GM18519 (cell line): Measurements from ENCODE around the gene MRPL46.
"Not testable (repeated sequence)": the region's sequence is repeated elsewhere in the genome, so short reads cannot be mapped to it uniquely, and the experiment has no call there.

Experiments used
- ATAC-seq: cut with Tn5 transposase; IDR thresholded peaks from one replicate; pipeline ENCODE4 v1.9.1; 2021; ENCODE audit warnings: mild to moderate bottlenecking, moderate library complexity; ENCODE audit not compliant: unreplicated experiment, low FRiP score

The MRPL46 gene

GRCh38 chr15:88480981-88481380, 13.8 kb upstream of the MRPL46 start:
- ATAC-seq, result no peak

- ATAC-seq, result no peak
Observed at GRCh38 chr15:88479169-88479568, 12.0 kb upstream of the MRPL46 start.

GRCh38 chr15:88477904-88478303, 10.7 kb upstream of the MRPL46 start:
- no peak for ATAC-seq

- ATAC-seq, result no peak
Observed at GRCh38 chr15:88477126-88477525, 9.9 kb upstream of the MRPL46 start.

- ATAC-seq, result peak; percentile 50
Observed at GRCh38 chr15:88476635-88477060, 9.5 kb upstream of the MRPL46 start.

GRCh38 chr15:88473661-88474293, 6.6 kb upstream of the MRPL46 start:
- ATAC-seq, result not testable (repeated sequence)

- ATAC-seq, result no peak
Observed at GRCh38 chr15:88472225-88472624, 5.0 kb upstream of the MRPL46 start.

GRCh38 chr15:88470625-88471372, 3.6 kb upstream of the MRPL46 start:
- ATAC-seq, result no peak

GRCh38 chr15:88469321-88469720, 2.1 kb upstream of the MRPL46 start:
- no peak for ATAC-seq

- ATAC-seq, result not testable (repeated sequence)
Observed at GRCh38 chr15:88468721-88469120, 1.5 kb upstream of the MRPL46 start.

- ATAC-seq, result peak; percentile 9
Observed at GRCh38 chr15:88467935-88468528, 844 bp upstream of the MRPL46 start.

GRCh38 chr15:88465633-88466224, 1.5 kb downstream of the MRPL46 start:
- ATAC-seq, result no peak

GRCh38 chr15:88463870-88464532, 3.2 kb downstream of the MRPL46 start:
- ATAC-seq, result no peak

- no peak for ATAC-seq
Observed at GRCh38 chr15:88456733-88457132, 10.5 kb downstream of the MRPL46 start.

GRCh38 chr15:88454867-88455810, 12.0 kb downstream of the MRPL46 start:
- ATAC-seq, result peak; percentile 85

GRCh38 chr15:88454236-88454635, 13.0 kb downstream of the MRPL46 start:
- ATAC-seq, result no peak

GRCh38 chr15:88453651-88454050, 13.5 kb downstream of the MRPL46 start:
- ATAC-seq, result no peak

- peak; percentile 53 for ATAC-seq
Observed at GRCh38 chr15:88450125-88450798, 16.9 kb downstream of the MRPL46 start.

GRCh38 chr15:88449581-88449980, 17.6 kb downstream of the MRPL46 start:
- no peak for ATAC-seq
